B cell (primary cell): ENCODE data around the gene KIF26B. TPM values are rescaled to one million over a fixed set of nuclear protein-coding genes. Genes with fewer than 3 reads are reported as not detected.

ENCODE experiments used
- ATAC-seq: fragments of 200-7000 bp; cut with Tn5 transposase; one replicate; pipeline ENCODE4 v1.10.0; 2021; ENCODE audit warnings: low read depth, mild to moderate bottlenecking, moderate number of reproducible peaks, moderate library complexity
- CTCF ChIA-PET: fragments of 350-600 bp; sonication (Branson Sonifier 250); formaldehyde crosslinking; loops from one replicate; lab custom pipeline; 2021; ENCODE audit warnings: antibody characterized with exemption, inconsistent platforms; lab: Charles Lee
- POLR2A ChIA-PET: fragments of 350-600 bp; sonication (Branson Sonifier 250); formaldehyde crosslinking; loops from one replicate; lab custom pipeline; 2021; ENCODE audit warnings: antibody characterized with exemption; lab: Charles Lee
- DNase-seq: peaks from one replicate; pipeline ENCODE4 v3.0.0; 2013
- H2AFZ ChIP-seq: 2 replicates; pipeline ENCODE4 v1.6.1; 2012; ENCODE audit warnings: mild to moderate bottlenecking, low read depth, low read length; ENCODE audit not compliant: insufficient read depth, poor library complexity, severe bottlenecking
- H3K27ac ChIP-seq, 2 donors: 1 replicate in 1 of 2; 2 replicates in 1 of 2; pipeline ENCODE4 v1.5.1; 2012 to 2013; ENCODE audit warnings: low read length in 2 of 2, mild to moderate bottlenecking in 2 of 2, moderate library complexity in 1 of 2
- H3K27me3 ChIP-seq, 4 experiments: fragments of 200-600 bp in 1 of 4; sonication (generic) in 1 of 4; replicated peaks in 1 of 4; 1 replicate in 2 of 4; 2 replicates in 2 of 4; pipeline versions ENCODE4 v1.6.1 to v1.7.0; 2013 to 2016; ENCODE audit warnings: low read length in 3 of 4, mild to moderate bottlenecking in 2 of 4, mixed read lengths in 1 of 4, moderate library complexity in 1 of 4; ENCODE audit not compliant: insufficient read depth in 4 of 4, control insufficient read depth in 3 of 4; ENCODE audit errors: control extremely low read depth in 1 of 4
- H3K36me3 ChIP-seq, 2 experiments: replicated peaks in 1 of 2; 1 replicate in 1 of 2; 2 replicates in 1 of 2; pipeline versions ENCODE4 v1.6.1 to v1.7.1; 2013; ENCODE audit warnings: low read length in 1 of 2; ENCODE audit not compliant: insufficient read depth in 2 of 2, control insufficient read depth in 1 of 2; ENCODE audit errors: control extremely low read depth in 1 of 2, extremely low read depth in 1 of 2
- H3K4me1 ChIP-seq, 2 donors: fragments of 200-600 bp in 1 of 2; sonication (generic) in 1 of 2; 1 replicate in 1 of 2; 2 replicates in 1 of 2; pipeline versions ENCODE4 v1.5.1 to v1.6.1; 2013 to 2017; ENCODE audit warnings: low read length in 2 of 2; ENCODE audit not compliant: control insufficient read depth in 2 of 2, insufficient read depth in 2 of 2
- H3K4me2 ChIP-seq: replicated peaks from 2 replicates; pipeline ENCODE3; 2012; ENCODE audit warnings: mild to moderate bottlenecking, low read depth, low read length; ENCODE audit not compliant: poor library complexity, severe bottlenecking
- H3K4me3 ChIP-seq, 5 experiments: fragments of 200-600 bp in 1 of 5; sonication (generic) in 1 of 5; 1 replicate in 3 of 5; 2 replicates in 2 of 5; pipeline versions ENCODE4 v1.5.1 to v1.7.0; 2011 to 2016; ENCODE audit warnings: low read length in 4 of 5, mild to moderate bottlenecking in 4 of 5, low read depth in 2 of 5, control low read depth in 1 of 5, moderate library complexity in 1 of 5; ENCODE audit not compliant: insufficient read depth in 1 of 5; ENCODE audit errors: control extremely low read depth in 1 of 5, extremely low read depth in 1 of 5
- H3K79me2 ChIP-seq: fragments of 200-600 bp; sonication (generic); one replicate; pipeline ENCODE4 v1.6.0; 2016; ENCODE audit warnings: low read length; ENCODE audit not compliant: control insufficient read depth, insufficient read depth
- H3K9ac ChIP-seq: fragments of 200-600 bp; sonication (generic); 2 replicates; pipeline ENCODE4 v1.6.1; 2017; ENCODE audit warnings: mild to moderate bottlenecking, low read length, moderate library complexity
- H3K9me3 ChIP-seq, 3 donors: one replicate each; pipeline versions ENCODE4 v1.6.1 to v1.7.1; 2013; ENCODE audit warnings: low read length in 2 of 3; ENCODE audit not compliant: control insufficient read depth in 2 of 3, insufficient read depth in 1 of 3; ENCODE audit errors: control extremely low read depth in 1 of 3
- H4K20me1 ChIP-seq: 2 replicates; pipeline ENCODE4 v1.6.0; 2012; ENCODE audit warnings: mild to moderate bottlenecking, low read length; ENCODE audit not compliant: insufficient read depth, control insufficient read depth, poor library complexity, severe bottlenecking
- H3K27ac Mint-ChIP-seq: one replicate; pipeline ENCODE4 v1.8.0; 2021; ENCODE audit warnings: mixed read lengths
- H3K27me3 Mint-ChIP-seq: one replicate; pipeline ENCODE4 v1.8.0; 2021; ENCODE audit warnings: mixed read lengths
- H3K4me1 Mint-ChIP-seq: one replicate; pipeline ENCODE4 v1.8.0; 2021; ENCODE audit warnings: mixed read lengths
- H3K4me3 Mint-ChIP-seq: one replicate; pipeline ENCODE4 v1.8.0; 2021; ENCODE audit warnings: mixed read lengths
- H3K9me3 Mint-ChIP-seq: one replicate; pipeline ENCODE4 v1.8.0; 2022; ENCODE audit warnings: mixed read lengths; ENCODE audit not compliant: insufficient read depth
- EZH2 ChIP-seq: IDR thresholded peaks from 2 replicates; pipeline ENCODE4 v1.6.1; 2012; ENCODE audit warnings: borderline replicate concordance, low read depth, mild to moderate bottlenecking, moderate library complexity, low read length; ENCODE audit not compliant: insufficient read depth, poor library complexity, severe bottlenecking
- WGBS: methylation state at CpG from one replicate; pipeline ENCODE4 v1.1.5; 2013; ENCODE audit warnings: missing lambda C conversion rate; ENCODE audit not compliant: insufficient coverage; 5-methylcytosine and 5-hydroxymethylcytosine counted together
- intact Hi-C: fragments of 100-400 bp; cut with micrococcal nuclease; formaldehyde crosslinking; loops from one replicate; pipeline ENCODE4 v1.10.0; 2022
- polyA plus RNA-seq: library from polyadenylated mRNA; depleted of rRNA; stranded (reverse); fragments of >200 nt; gene quantifications from 2 replicates; pipeline ENCODE4 v1.2.3, GENCODE V29; 2012
- total RNA-seq, 2 donors: library from RNA; stranded (reverse); fragments of 120-200 nt in 1 of 2; gene quantifications; 1 replicate in 1 of 2; 2 replicates in 1 of 2; pipeline versions ENCODE4 v1.2.3 to v1.2.4, GENCODE V29; 2013 to 2022
- TF ChIP-seq, protein P1 (sequence below): fragments of 200-600 bp; IDR thresholded peaks from one replicate; pipeline ENCODE4 v1.8.0; 2022; ENCODE audit warnings: antibody characterized with exemption, mild to moderate bottlenecking

The KIF26B gene
- total and polyA plus RNA-seq, 2 donors (not counting 1 experiment from before 2014, with no cell fraction given), result 0.62 TPM; not detected in 1

DNA sequence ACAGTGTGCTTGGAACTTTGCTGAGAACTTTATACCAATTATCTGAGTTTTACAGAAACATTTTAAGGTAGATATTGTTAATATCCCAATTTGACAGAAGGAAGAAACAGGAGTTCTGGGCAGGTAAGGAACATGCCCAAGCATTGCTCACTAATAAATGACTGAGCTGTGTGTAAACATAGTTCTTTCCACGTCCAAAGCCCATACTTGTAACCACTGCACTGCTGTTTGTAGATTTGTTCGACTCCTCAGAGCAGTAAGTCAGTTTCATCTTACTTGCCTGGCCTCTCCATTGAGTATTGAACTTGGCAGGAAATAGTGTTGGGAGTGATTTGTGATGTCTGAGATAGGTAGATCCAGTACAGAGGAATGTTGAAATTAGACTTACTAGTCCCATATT, 335.1 kb downstream of the KIF26B start:
- no peak overlapping the region for H2AFZ ChIP-seq
- H3K36me3 ChIP-seq, result no peaks in the 10 kb centered on the region
- no peaks in the 10 kb centered on the region for H3K27me3 ChIP-seq
- 100% methylated on average over 1 of the region's 2 CpGs for WGBS
- no peaks in the 10 kb centered on the region for H3K4me1 ChIP-seq
- H3K4me3 ChIP-seq, result no peak overlapping the region
- H4K20me1 ChIP-seq, result no peaks in the 10 kb centered on the region
- DNase-seq, result no peak
- TF ChIP-seq, protein P1, sequence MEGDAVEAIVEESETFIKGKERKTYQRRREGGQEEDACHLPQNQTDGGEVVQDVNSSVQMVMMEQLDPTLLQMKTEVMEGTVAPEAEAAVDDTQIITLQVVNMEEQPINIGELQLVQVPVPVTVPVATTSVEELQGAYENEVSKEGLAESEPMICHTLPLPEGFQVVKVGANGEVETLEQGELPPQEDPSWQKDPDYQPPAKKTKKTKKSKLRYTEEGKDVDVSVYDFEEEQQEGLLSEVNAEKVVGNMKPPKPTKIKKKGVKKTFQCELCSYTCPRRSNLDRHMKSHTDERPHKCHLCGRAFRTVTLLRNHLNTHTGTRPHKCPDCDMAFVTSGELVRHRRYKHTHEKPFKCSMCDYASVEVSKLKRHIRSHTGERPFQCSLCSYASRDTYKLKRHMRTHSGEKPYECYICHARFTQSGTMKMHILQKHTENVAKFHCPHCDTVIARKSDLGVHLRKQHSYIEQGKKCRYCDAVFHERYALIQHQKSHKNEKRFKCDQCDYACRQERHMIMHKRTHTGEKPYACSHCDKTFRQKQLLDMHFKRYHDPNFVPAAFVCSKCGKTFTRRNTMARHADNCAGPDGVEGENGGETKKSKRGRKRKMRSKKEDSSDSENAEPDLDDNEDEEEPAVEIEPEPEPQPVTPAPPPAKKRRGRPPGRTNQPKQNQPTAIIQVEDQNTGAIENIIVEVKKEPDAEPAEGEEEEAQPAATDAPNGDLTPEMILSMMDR, result no peak
- no peak for TF ChIP-seq EZH2
- ChIA-PET POLR2A (no interaction called here), CTCF (no interaction called here)
- no peak overlapping the region for H3K27ac ChIP-seq
- no peak overlapping the region for H3K9ac ChIP-seq
- H3K9me3 ChIP-seq, result peaks cover 0 to 8% (median 0%) of the 10 kb centered on the region in 3 donors
- no peak overlapping the region for H3K27ac Mint-ChIP-seq
- peaks cover 5% of the 10 kb centered on the region for H3K27me3 Mint-ChIP-seq
- H3K79me2 ChIP-seq, result no peaks in the 10 kb centered on the region
- no peak overlapping the region for H3K4me2 ChIP-seq
- intact Hi-C loops, result no loop called here
- no peak overlapping the region for H3K4me3 Mint-ChIP-seq
- ATAC-seq, result no peak
- H3K4me1 Mint-ChIP-seq, result no peaks in the 10 kb centered on the region
- no peaks in the 10 kb centered on the region for H3K9me3 Mint-ChIP-seq

DNA sequence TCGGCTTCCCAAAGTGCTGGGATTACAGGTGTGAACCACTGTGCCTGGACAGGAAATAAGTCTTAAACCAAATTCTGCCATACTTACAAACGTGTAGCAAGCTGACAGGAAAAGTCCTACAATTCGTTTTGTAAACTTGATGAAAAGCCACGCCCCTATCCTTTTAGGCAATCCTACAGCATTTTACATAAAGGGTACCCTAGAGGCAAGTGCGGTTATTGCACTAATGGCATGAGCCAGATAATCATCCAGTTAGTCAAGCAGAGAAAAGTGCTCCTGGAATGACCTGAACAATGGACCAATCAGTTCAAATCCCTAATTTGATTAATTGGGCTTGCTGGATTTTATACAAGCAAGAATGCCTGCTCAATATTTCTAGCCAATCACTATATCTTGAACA, 338.2 kb downstream of the KIF26B start:
- Mint-ChIP-seq H3K4me1 (no peaks in the 10 kb centered on the region), H3K4me3 (no peak overlapping the region), H3K27me3 (peaks cover 9% of the 10 kb centered on the region), H3K27ac (no peak overlapping the region), H3K9me3 (no peaks in the 10 kb centered on the region)
- intact Hi-C loops, result no loop called here
- POLR2A ChIA-PET, result no interaction called here
- ATAC-seq (no peak), DNase-seq (no peak)
- Histone ChIP-seq H3K9ac (no peak overlapping the region), H3K9me3 (peaks cover 0 to 8% (median 0%) of the 10 kb centered on the region in 3 donors), H3K4me2 (no peak overlapping the region), H3K4me1 (no peaks in the 10 kb centered on the region), H3K27ac (no peak overlapping the region), H3K27me3 (no peaks in the 10 kb centered on the region), H3K4me3 (no peak overlapping the region), H3K79me2 (no peaks in the 10 kb centered on the region), H4K20me1 (no peaks in the 10 kb centered on the region), H2AFZ (no peak overlapping the region), H3K36me3 (no peaks in the 10 kb centered on the region)
- WGBS, result 67% methylated on average over 4 of the region's 5 CpGs
- CTCF ChIA-PET, result interaction anchor here (0.8 kb wide), 1 partner anchor 11 kb away, joined by 3 read pairs; no protein-coding TSS in a partner anchor
- TF ChIP-seq, protein P1, result no peak
- no peak for TF ChIP-seq EZH2
